22Rv1 (cell line): Measurements from ENCODE around the gene BIRC5.

Experiments used
- ZFX ChIP-seq: fragments of 450-650 bp; IDR thresholded peaks from 2 replicates; pipeline ENCODE4 v1.6.1; 2017; ENCODE audit warnings: antibody characterized with exemption, borderline replicate concordance
- TF ChIP-seq, protein P1 (sequence below): fragments of 450-650 bp; IDR thresholded peaks from 2 replicates; pipeline ENCODE4 v1.5.1; 2017; ENCODE audit warnings: mild to moderate bottlenecking

GRCh38 chr17:78206298-78206697 lies 7.8 kb upstream of the BIRC5 start:
- TF ChIP-seq, protein P1, sequence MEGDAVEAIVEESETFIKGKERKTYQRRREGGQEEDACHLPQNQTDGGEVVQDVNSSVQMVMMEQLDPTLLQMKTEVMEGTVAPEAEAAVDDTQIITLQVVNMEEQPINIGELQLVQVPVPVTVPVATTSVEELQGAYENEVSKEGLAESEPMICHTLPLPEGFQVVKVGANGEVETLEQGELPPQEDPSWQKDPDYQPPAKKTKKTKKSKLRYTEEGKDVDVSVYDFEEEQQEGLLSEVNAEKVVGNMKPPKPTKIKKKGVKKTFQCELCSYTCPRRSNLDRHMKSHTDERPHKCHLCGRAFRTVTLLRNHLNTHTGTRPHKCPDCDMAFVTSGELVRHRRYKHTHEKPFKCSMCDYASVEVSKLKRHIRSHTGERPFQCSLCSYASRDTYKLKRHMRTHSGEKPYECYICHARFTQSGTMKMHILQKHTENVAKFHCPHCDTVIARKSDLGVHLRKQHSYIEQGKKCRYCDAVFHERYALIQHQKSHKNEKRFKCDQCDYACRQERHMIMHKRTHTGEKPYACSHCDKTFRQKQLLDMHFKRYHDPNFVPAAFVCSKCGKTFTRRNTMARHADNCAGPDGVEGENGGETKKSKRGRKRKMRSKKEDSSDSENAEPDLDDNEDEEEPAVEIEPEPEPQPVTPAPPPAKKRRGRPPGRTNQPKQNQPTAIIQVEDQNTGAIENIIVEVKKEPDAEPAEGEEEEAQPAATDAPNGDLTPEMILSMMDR, result 0 out of 2 replicates have a peak, but pooled peaks have one; percentile 7
- no peak for TF ChIP-seq ZFX
